Prostate gland (tissue), 2 donors: ENCODE results near the gene VIPR2. TPM values are rescaled to one million over a fixed set of nuclear protein-coding genes. Genes with fewer than 3 reads are reported as not detected.
"Not testable (repeated sequence)": the region's sequence is repeated elsewhere in the genome, so short reads cannot be mapped to it uniquely, and the experiment has no call there.

Source experiments
- DNase-seq: peaks from one replicate; pipeline ENCODE4 v3.0.0-alpha.2; 2019; ENCODE audit warnings: low spot score
- H3K27ac ChIP-seq, 2 donors: fragments of 200-600 bp; sonication (generic); 2 replicates each; pipeline ENCODE4 v1.5.1; 2017 to 2019
- H3K27me3 ChIP-seq: fragments of 200-600 bp; sonication (generic); replicated peaks from 2 replicates; pipeline ENCODE4 v1.5.1; 2019; ENCODE audit not compliant: insufficient read depth
- H3K36me3 ChIP-seq, 2 donors: fragments of 200-600 bp; sonication (generic); 1 replicate in 1 of 2; 2 replicates in 1 of 2; pipeline versions ENCODE4 v1.5.1 to v1.8.1; 2017 to 2019
- H3K4me1 ChIP-seq: fragments of 200-600 bp; sonication (generic); replicated peaks from 2 replicates; pipeline ENCODE4 v1.5.1; 2019
- H3K4me3 ChIP-seq, 2 donors: fragments of 200-600 bp; sonication (generic); 2 replicates each; pipeline ENCODE4 v1.5.1; 2017 to 2019
- H3K9me3 ChIP-seq: fragments of 200-600 bp; sonication (generic); 2 replicates; pipeline ENCODE4 v1.5.1; 2017
- CTCF ChIP-seq, 4 experiments: fragments of 200-600 bp in 2 of 4; fragments of 450-650 bp in 2 of 4; sonication (generic) in 2 of 4; IDR thresholded peaks; 1 replicate in 3 of 4; 2 replicates in 1 of 4; pipeline ENCODE4 v1.5.1; 2016 to 2019; ENCODE audit warnings: antibody characterized with exemption in 4 of 4, mild to moderate bottlenecking in 2 of 4, moderate library complexity in 2 of 4
- POLR2A ChIP-seq: fragments of 450-650 bp; IDR thresholded peaks from one replicate; pipeline ENCODE4 v1.6.1; 2016; ENCODE audit warnings: antibody characterized with exemption, mild to moderate bottlenecking
- POLR2AphosphoS5 ChIP-seq: sonication (generic); formaldehyde crosslinking; IDR thresholded peaks from one replicate; pipeline ENCODE4 v1.6.1; 2017; ENCODE audit warnings: antibody characterized with exemption
- WGBS: methylation state at CpG from one replicate; pipeline ENCODE4 v1.1.5; 2018; 5-methylcytosine and 5-hydroxymethylcytosine counted together
- intact Hi-C: fragments of 100-400 bp; cut with DNase I; formaldehyde crosslinking; loops from one replicate; pipeline ENCODE4 v1.14.2; 2022
- total RNA-seq, 2 donors: library from RNA; depleted of rRNA; stranded (reverse); fragments of >200 nt; gene quantifications; one replicate each; pipeline ENCODE4 v1.1.0, GENCODE V29; 2016

The VIPR2 gene
- total RNA-seq, 2 donors from 2014 or later: 1.0 to 13.5 TPM

GRCh38 chr7:158987691-158988090, 157.0 kb downstream of the VIPR2 start:
- intact Hi-C loops: no loop called here
- TF ChIP-seq POLR2A: no peak
- no peak for TF ChIP-seq POLR2AphosphoS5
- TF ChIP-seq CTCF (IDR thresholded peaks at IDR 0.05): no peak
- 71% methylated on average over 1 of the region's 1 CpG for WGBS
- H3K4me3 ChIP-seq: no peak overlapping the region
- no peaks in the 10 kb centered on the region for H3K36me3 ChIP-seq
- no peak overlapping the region for H3K27ac ChIP-seq
- no peak for DNase-seq
- H3K4me1 ChIP-seq: no peaks in the 10 kb centered on the region
- H3K27me3 ChIP-seq: peaks cover 7% of the 10 kb centered on the region
- no peaks in the 10 kb centered on the region for H3K9me3 ChIP-seq

- H3K27me3 ChIP-seq: no peaks in the 10 kb centered on the region
- H3K4me1 ChIP-seq: no peaks in the 10 kb centered on the region
- DNase-seq: no peak
- H3K4me3 ChIP-seq: no peak overlapping the region
- TF ChIP-seq POLR2AphosphoS5: no peak
- no peak for TF ChIP-seq CTCF (IDR thresholded peaks at IDR 0.05)
- no peak for TF ChIP-seq POLR2A
- WGBS: 60% methylated on average over 4 of the region's 4 CpGs
- H3K36me3 ChIP-seq: no peaks in the 10 kb centered on the region
- no peak overlapping the region for H3K27ac ChIP-seq
- H3K9me3 ChIP-seq: no peaks in the 10 kb centered on the region
- intact Hi-C loops: no loop called here
Measured at GRCh38 chr7:158985583-158985982, 159.1 kb downstream of the VIPR2 start.

GRCh38 chr7:158984007-158984406, 160.7 kb downstream of the VIPR2 start:
- intact Hi-C loops, H3K4me3 ChIP-seq, H3K9me3 ChIP-seq, H3K27me3 ChIP-seq, DNase-seq, H3K4me1 ChIP-seq, H3K27ac ChIP-seq, H3K36me3 ChIP-seq: not testable (repeated sequence)
- 79% methylated on average over 2 of the region's 2 CpGs for WGBS

GRCh38 chr7:158982080-158982479, 162.6 kb downstream of the VIPR2 start:
- DNase-seq, intact Hi-C loops, H3K27ac ChIP-seq, H3K27me3 ChIP-seq, H3K36me3 ChIP-seq, H3K4me1 ChIP-seq, H3K9me3 ChIP-seq, H3K4me3 ChIP-seq: not testable (repeated sequence)
- WGBS: 88% methylated on average over 5 of the region's 15 CpGs

- Histone ChIP-seq H3K36me3 (no peaks in the 10 kb centered on the region), H3K27me3 (no peaks in the 10 kb centered on the region), H3K9me3 (no peaks in the 10 kb centered on the region), H3K4me3 (no peak overlapping the region), H3K4me1 (no peaks in the 10 kb centered on the region), H3K27ac (peak overlapping the region in 1 of 2 donors; percentile 31)
- no peak for TF ChIP-seq POLR2AphosphoS5
- no peak for TF ChIP-seq POLR2A
- no peak for TF ChIP-seq CTCF (IDR thresholded peaks at IDR 0.05)
- 70% methylated on average over 22 of the region's 22 CpGs for WGBS
- no peak for DNase-seq
- intact Hi-C loops: no loop called here
Measured at GRCh38 chr7:158979635-158980351, 164.9 kb downstream of the VIPR2 start.

- H3K27ac ChIP-seq: peak overlapping the region in 1 of 2 donors; percentile 31
- intact Hi-C loops: no loop called here
- H3K4me3 ChIP-seq: no peak overlapping the region
- H3K4me1 ChIP-seq: no peaks in the 10 kb centered on the region
- H3K36me3 ChIP-seq: no peaks in the 10 kb centered on the region
- no peaks in the 10 kb centered on the region for H3K27me3 ChIP-seq
- 75% methylated on average over 18 of the region's 18 CpGs for WGBS
- DNase-seq: no peak
- TF ChIP-seq POLR2AphosphoS5: no peak
- TF ChIP-seq POLR2A: no peak
- no peak for TF ChIP-seq CTCF (IDR thresholded peaks at IDR 0.05)
- no peaks in the 10 kb centered on the region for H3K9me3 ChIP-seq
Measured at GRCh38 chr7:158979023-158979529, 165.6 kb downstream of the VIPR2 start.
